GM21825 (cell line): ENCODE data around the gene TUBE1.
"Not testable (repeated sequence)": the region's sequence is repeated elsewhere in the genome, so short reads cannot be mapped to it uniquely, and the experiment has no call there.

Experiments used
- ATAC-seq: cut with Tn5 transposase; IDR thresholded peaks from one replicate; pipeline ENCODE4 v1.9.1; 2021; ENCODE audit warnings: mild to moderate bottlenecking, moderate library complexity; ENCODE audit not compliant: unreplicated experiment

The TUBE1 gene

GRCh38 chr6:112087136-112087911 is at the start of gene TUBE1, which contains the start of gene FAM229B:
TUBE1 (minus strand) TSS chr6:112087482; CDS start chr6:112087434, 48 bp downstream.
FAM229B (plus strand) TSS chr6:112087591; CDS start chr6:112099284, 11,693 bp downstream.
- peak; percentile 98 for ATAC-seq

DNA sequence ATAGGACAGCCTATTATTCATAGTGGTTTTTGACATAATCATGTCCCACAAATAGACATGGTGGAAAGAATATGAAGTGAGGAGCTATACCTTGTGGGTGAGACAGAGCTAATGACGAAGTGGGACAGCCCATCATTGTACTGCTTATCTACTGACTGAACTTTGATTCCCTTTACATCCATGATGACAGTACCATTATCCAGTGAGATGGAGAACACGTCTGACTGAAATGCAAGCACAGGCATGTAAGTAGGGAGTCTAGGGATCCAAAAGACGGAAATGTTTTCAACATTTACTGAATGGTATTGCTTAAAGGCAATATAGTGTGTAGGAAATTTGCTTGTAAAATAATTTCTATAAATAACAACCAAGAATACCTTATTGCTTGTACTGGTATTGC is 43.6 kb upstream of the TUBE1 start:
- ATAC-seq = no peak

GRCh38 chr6:112128208-112128607 is 40.9 kb upstream of the TUBE1 start:
- ATAC-seq = no peak

GRCh38 chr6:112123982-112124381 is 36.7 kb upstream of the TUBE1 start:
- ATAC-seq = no peak

DNA sequence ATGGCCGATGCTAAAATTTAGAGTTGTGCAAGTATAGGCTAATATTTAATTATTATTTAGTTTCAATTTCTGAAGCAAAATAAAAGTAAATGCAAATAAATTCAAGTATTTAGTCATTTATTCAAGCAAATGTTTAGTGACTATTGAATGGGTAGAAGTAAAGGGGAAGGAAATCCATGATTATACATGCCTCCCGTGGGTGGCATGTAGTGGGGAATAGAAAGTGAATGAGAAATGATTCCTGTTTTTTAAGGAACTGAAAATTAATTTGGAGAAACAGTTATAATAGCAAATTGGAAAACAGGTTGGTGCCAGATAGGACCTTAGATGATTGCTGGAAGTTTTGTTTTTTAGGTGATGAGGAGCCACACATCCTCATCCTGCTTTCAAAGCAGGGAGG is 35.5 kb upstream of the TUBE1 start:
- no peak for ATAC-seq

DNA sequence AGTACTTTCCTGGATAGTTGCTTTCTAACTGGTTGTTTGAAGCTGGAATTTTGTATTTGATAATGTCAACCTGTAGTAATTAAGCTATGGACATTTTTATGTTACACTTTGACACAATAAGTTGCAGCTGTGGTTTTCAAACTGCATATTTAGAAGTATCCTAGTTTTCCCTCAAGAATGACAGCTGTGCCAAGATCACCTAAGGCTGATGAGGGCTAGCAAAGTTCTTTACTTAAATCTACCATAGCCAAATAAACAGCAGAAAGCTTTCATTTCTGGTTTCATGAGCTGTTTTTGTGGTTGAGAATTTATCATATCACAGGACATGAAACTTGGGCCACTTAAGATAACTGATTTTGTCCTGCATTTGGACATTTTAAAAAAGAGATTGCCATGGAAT is 30.8 kb upstream of the TUBE1 start:
- ATAC-seq = no peak

- no peak for ATAC-seq
These were observed 30.3 kb upstream of the TUBE1 start for GRCh38 chr6:112117554-112117953.

DNA sequence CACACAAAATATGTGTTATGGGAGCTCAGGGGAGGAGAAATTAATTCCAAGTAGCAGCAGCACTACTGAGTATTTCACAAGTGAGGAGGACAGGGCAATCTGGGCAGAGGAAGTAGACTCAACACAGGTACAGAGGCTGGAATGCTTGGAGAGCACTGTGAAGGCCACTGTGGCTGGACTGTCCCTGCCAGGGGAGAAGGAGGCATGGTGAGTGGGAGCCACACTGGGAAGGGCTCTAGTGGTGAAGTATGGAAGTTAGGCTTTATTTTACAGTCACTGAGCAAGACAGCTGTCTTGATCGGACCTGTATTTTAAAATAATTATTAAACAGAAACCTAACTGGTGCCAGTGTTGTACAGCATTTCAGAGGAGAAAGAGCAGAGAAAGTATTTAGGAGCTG is 28.9 kb upstream of the TUBE1 start:
- no peak for ATAC-seq

- no peak for ATAC-seq
These were observed 27.4 kb upstream of the TUBE1 start for GRCh38 chr6:112114577-112115223.

DNA sequence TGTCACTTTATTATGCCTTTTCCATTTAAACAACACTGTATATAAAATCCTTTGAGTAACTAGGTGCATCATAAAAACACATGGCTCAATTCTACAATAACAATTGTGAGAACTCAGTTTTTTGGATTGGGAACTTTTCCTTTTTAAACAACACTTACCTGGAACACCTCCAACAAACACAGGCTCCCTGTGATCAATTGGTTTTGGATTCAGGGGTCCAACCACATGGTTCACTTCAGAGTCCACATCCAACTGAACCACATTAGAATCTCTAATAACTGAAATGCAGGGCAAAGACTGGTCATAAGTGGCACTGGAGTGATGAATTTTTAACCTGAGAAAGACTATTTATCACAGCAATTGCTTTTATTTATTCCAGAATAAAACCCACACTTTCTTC is 26.6 kb upstream of the TUBE1 start:
- no peak for ATAC-seq

GRCh38 chr6:112113431-112113830 is 26.1 kb upstream of the TUBE1 start:
- ATAC-seq = no peak

DNA sequence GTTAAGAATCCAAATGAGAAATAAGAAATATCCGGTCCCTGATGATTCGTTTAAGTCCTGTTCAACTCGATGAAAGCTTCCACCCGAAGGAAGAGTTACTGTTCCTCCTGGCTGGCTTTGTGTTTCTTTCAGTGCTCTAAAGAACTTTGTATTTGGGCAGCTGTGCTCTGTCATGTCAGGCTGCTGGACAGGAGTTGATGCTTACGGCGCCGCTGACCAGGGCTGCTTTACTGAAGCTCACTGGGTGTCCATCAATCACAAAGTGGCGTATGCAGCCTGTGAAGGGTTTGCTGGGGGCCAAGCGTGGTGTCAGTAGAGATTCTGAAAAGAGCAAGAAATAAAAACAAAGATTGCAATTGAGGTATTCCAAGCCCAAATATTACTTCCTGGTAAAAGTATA is 22.0 kb upstream of the TUBE1 start:
- no peak for ATAC-seq

- ATAC-seq = no peak
These were observed 19.3 kb upstream of the TUBE1 start for GRCh38 chr6:112106562-112106961.

DNA sequence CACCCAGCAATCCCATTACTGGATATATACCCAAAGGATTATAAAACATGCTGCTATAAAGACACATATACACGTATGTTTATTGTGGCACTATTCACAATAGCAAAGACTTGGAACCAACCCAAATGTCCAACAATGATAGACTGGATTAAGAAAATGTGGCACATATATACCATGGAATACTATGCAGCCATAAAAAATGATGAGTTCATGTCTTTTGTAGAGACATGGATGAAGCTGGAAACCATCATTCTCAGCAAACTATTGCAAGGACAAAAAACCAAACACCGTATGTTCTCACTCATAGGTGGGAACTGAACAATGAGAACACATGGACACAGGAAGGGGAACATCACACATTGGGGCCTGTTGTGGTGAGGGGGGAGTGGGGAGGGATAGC is 18.7 kb upstream of the TUBE1 start:
- not testable (repeated sequence) for ATAC-seq

DNA sequence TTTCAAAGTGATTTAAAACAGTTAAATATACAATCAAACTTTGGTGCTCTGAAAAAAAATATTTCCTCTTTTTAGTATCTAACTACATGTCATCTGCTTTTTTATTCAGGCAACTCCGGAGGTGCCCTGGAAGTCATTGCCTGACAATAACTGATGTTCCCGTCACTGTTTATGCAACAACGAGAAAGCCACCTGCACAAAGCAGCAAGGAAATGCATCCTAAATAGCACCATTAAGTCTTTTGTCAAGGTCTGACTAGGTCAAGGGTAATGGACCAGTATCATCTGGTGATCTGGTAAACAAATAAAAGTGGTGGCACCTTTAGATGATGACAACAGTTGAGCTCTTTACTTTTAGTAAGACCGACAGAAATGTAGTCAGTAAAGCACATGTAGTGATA is 13.3 kb upstream of the TUBE1 start:
- no peak for ATAC-seq

DNA sequence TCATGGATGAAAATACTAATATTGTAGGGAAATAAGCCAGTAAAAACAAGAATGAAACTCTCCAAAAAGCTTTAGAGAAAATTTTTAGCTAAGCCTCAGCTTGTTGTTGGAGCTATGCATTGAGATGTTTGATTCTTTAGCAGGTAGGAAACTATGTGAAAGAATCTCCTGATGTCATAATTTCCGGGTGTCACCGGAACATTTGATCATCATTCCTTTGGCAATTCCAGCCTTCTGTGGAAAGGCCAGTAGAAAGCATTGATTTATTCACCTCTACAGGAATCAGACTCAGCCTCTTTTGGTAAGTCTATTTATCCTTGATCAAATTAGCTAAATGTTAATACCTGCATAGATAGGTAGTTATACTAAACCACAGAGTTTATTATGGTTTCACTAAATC is 9.6 kb upstream of the TUBE1 start:
- no peak for ATAC-seq

GRCh38 chr6:112087916-112088315 is 634 bp upstream of the TUBE1 start:
- no peak for ATAC-seq

DNA sequence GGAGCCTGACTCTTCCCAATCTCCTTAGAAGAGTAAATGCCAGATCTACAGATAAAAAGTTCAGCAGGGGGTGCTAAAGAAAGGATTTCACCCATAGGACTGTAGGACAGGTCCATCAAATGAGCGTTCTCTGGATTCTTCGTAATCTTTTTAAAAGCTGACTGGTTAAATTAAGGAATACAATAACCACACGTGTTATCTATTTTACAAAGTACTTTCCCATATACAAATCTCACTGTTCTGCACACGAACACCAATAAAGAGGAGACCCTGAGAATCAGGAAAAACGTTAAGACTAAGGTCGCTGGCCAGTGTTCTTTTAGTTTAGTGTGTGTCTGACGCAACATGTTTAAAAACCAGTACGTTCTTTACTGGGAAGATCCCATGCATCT is 542 bp downstream of the TUBE1 start:
- peak; percentile 34 for ATAC-seq

DNA sequence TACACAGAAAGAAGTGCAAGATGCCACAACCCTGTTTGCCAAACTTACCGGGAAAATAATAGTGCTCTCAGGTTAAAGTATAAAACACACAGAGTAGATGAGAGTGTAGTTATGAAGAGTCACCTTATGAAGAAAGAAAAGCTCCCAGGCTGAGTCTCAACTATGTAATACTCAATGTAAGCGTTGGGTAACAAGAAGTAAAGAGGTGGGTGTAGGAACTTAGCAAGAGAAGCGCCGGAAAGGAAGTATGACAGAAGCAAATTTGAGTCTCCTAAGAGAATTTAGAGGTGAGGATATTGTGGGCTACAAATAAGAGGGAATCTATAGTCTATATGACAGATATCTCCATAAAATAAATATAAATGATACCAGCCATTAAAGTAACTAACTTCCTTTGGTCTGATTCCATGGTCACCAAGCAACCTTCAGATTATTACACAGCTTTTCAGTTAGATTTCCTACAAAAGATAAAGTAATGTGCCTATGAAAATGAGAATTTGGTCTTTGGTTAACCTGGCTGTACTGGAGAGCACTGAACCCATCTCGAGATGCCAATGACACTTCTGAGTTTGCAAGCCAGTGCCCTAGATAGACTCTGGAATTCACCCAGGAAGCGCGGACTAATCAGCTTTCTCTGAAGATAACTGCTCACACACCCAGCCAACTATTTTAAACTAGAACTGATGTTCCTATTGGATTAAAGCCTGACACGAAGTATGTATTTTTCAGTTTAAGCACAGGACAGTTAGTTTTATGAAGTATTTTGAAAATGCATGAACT is 1.8 kb downstream of the TUBE1 start:
- no peak for ATAC-seq

DNA sequence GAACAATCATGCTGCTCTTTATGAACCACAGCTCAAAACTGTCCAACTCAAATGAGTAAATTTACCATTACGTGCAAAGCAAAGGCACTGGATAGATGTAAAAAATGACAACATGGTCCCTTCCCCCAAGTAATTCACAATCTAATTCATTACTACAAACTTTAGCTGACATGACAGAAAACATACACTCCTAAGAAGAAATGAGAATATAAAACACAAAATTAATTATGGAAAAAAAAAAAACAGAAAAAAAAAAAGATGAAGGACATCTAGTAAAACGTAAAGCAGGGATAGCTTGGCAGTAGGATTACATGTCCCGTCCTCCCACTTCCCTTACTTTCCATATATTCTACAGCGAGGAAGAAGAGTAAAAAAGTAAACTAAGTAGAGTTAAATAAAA is 5.7 kb downstream of the TUBE1 start:
- no peak for ATAC-seq

- ATAC-seq = no peak
These were observed 20.7 kb downstream of the TUBE1 start for GRCh38 chr6:112066606-112067005.
